Breast epithelium (tissue), 3 donors: Measurements from ENCODE around the gene PGS1.

Source experiments
- CTCF ChIP-seq, 3 donors: fragments of 450-650 bp; IDR thresholded peaks; one replicate each; pipeline ENCODE4 v1.5.1; 2016 to 2017; ENCODE audit warnings: antibody characterized with exemption in 3 of 3, mild to moderate bottlenecking in 3 of 3, moderate library complexity in 3 of 3
- POLR2AphosphoS5 ChIP-seq, 3 donors: sonication (generic); formaldehyde crosslinking; IDR thresholded peaks; one replicate each; pipeline ENCODE4 v1.6.1; 2017; ENCODE audit warnings: antibody characterized with exemption in 3 of 3

GRCh38 chr17:78458091-78458490 lies 79.6 kb downstream of the PGS1 start:
- TF ChIP-seq CTCF (IDR thresholded peaks at IDR 0.05) (no peak), POLR2AphosphoS5 (IDR thresholded peaks at IDR 0.05) (no peak)
